HEK293 (cell line): ENCODE measurements around the gene CRMP1.

Experiments used
- CTCF ChIA-PET: fragments of 350-600 bp; formaldehyde crosslinking; extraction: SDS; loops from one replicate; lab custom pipeline; 2021; ENCODE audit warnings: antibody characterized with exemption; lab: Yijun Ruan, JAX
- POLR2A ChIA-PET: fragments of 300-600 bp; formaldehyde crosslinking; extraction: SDS; loops from one replicate; lab custom pipeline; 2020; ENCODE audit warnings: antibody characterized with exemption, inconsistent platforms; lab: Yijun Ruan, JAX
- H3K27ac ChIP-seq: fragments of 200-500 bp; sonication (Bioruptor generic); 2 replicates; pipeline ENCODE4 v1.5.1; 2014; ENCODE audit warnings: low read depth, low read length, control low read depth, inconsistent platforms; ENCODE audit errors: extremely low read depth
- H3K36me3 ChIP-seq, 2 experiments: fragments of 200-500 bp in 1 of 2; sonication (Bioruptor generic) in 1 of 2; 1 replicate in 1 of 2; 2 replicates in 1 of 2; pipeline ENCODE4 v1.5.1; 2014 to 2017; ENCODE audit warnings: inconsistent platforms in 2 of 2, low read length in 2 of 2; ENCODE audit not compliant: control insufficient read depth in 2 of 2, insufficient read depth in 1 of 2
- H3K4me1 ChIP-seq: fragments of 200-500 bp; sonication (Bioruptor generic); 2 replicates; pipeline ENCODE4 v1.5.1; 2014; ENCODE audit warnings: mild to moderate bottlenecking, low read length, inconsistent platforms; ENCODE audit not compliant: control insufficient read depth, insufficient read depth
- H3K4me3 ChIP-seq: 2 replicates; pipeline ENCODE4 v1.5.1; 2011; ENCODE audit warnings: low read depth, mild to moderate bottlenecking, control low read depth, low read length, moderate library complexity
- H3K9me3 ChIP-seq: fragments of 200-500 bp; sonication (Bioruptor generic); 2 replicates; pipeline ENCODE4 v1.5.1; 2014; ENCODE audit warnings: low read depth, low read length, inconsistent platforms; ENCODE audit not compliant: control insufficient read depth, insufficient read depth
- ATF2 ChIP-seq: fragments of 450-650 bp; formaldehyde crosslinking; IDR thresholded peaks from 2 replicates; pipeline ENCODE4 v1.5.1; 2016; ENCODE audit warnings: missing biosample characterization, missing genetic modification characterization, low read depth
- HOXA7 ChIP-seq: sonication (generic); formaldehyde crosslinking; IDR thresholded peaks from 2 replicates; pipeline ENCODE4 v1.8.1; 2022; ENCODE audit warnings: missing genetic modification reagents, borderline replicate concordance
- KLF10 ChIP-seq: fragments of 450-650 bp; IDR thresholded peaks from 2 replicates; pipeline ENCODE4 v1.5.1; 2018; ENCODE audit warnings: missing biosample characterization, mild to moderate bottlenecking, missing genetic modification characterization
- KLF7 ChIP-seq: fragments of 450-650 bp; formaldehyde crosslinking; IDR thresholded peaks from 2 replicates; pipeline ENCODE4 v1.5.1; 2016; ENCODE audit warnings: missing biosample characterization, missing genetic modification characterization, borderline replicate concordance
- PATZ1 ChIP-seq: fragments of 450-650 bp; formaldehyde crosslinking; IDR thresholded peaks from 2 replicates; pipeline ENCODE4 v1.5.1; 2016; ENCODE audit warnings: missing biosample characterization, missing genetic modification characterization
- PRDM4 ChIP-seq: fragments of 450-650 bp; formaldehyde crosslinking; IDR thresholded peaks from 2 replicates; pipeline ENCODE4 v1.5.1; 2017; ENCODE audit warnings: missing biosample characterization, missing genetic modification characterization
- SP2 ChIP-seq: fragments of 450-650 bp; formaldehyde crosslinking; IDR thresholded peaks from 2 replicates; pipeline ENCODE4 v1.5.1; 2016; ENCODE audit warnings: missing biosample characterization, missing genetic modification characterization
- SP3 ChIP-seq: fragments of 450-650 bp; formaldehyde crosslinking; IDR thresholded peaks from 2 replicates; pipeline ENCODE4 v1.5.1; 2016; ENCODE audit warnings: missing biosample characterization, missing genetic modification characterization
- TSHZ1 ChIP-seq: fragments of 450-650 bp; formaldehyde crosslinking; IDR thresholded peaks from 2 replicates; pipeline ENCODE4 v1.5.1; 2016; ENCODE audit warnings: missing biosample characterization, missing genetic modification characterization, borderline replicate concordance
- YY1 ChIP-seq: fragments of 450-650 bp; formaldehyde crosslinking; IDR thresholded peaks from 2 replicates; pipeline ENCODE4 v1.5.1; 2018; ENCODE audit warnings: missing biosample characterization, missing genetic modification characterization
- ZIC2 ChIP-seq: fragments of 450-650 bp; formaldehyde crosslinking; IDR thresholded peaks from 2 replicates; pipeline ENCODE4 v1.5.1; 2016; ENCODE audit warnings: missing biosample characterization, missing genetic modification characterization
- ZNF19 ChIP-seq: fragments of 450-650 bp; formaldehyde crosslinking; IDR thresholded peaks from 2 replicates; pipeline ENCODE4; 2016; ENCODE audit warnings: missing biosample characterization, missing genetic modification characterization, low read depth
- ZNF274 ChIP-seq, 2 experiments: fragments of 200-500 bp in 1 of 2; fragments of 450-650 bp in 1 of 2; sonication (Bioruptor generic) in 1 of 2; formaldehyde crosslinking in 1 of 2; IDR thresholded peaks; 2 replicates each; pipeline versions ENCODE4 v1.5.1 to v1.6.1; 2014 to 2016; ENCODE audit warnings: borderline replicate concordance in 1 of 2, inconsistent platforms in 1 of 2, low read length in 1 of 2, missing biosample characterization in 1 of 2, missing genetic modification characterization in 1 of 2
- ZNF280D ChIP-seq: fragments of 450-650 bp; formaldehyde crosslinking; IDR thresholded peaks from 2 replicates; pipeline ENCODE4 v1.5.1; 2016; ENCODE audit warnings: missing biosample characterization, missing genetic modification characterization
- ZNF354C ChIP-seq: fragments of 450-650 bp; formaldehyde crosslinking; IDR thresholded peaks from 2 replicates; pipeline ENCODE4 v1.5.1; 2016; ENCODE audit warnings: missing biosample characterization, missing genetic modification characterization, low read depth, borderline replicate concordance
- ZNF529 ChIP-seq: fragments of 450-650 bp; formaldehyde crosslinking; IDR thresholded peaks from 2 replicates; pipeline ENCODE4 v1.5.1; 2017; ENCODE audit warnings: missing genetic modification characterization, missing biosample characterization; ENCODE audit not compliant: insufficient replicate concordance
- ZNF560 ChIP-seq: fragments of 450-650 bp; formaldehyde crosslinking; IDR thresholded peaks from 2 replicates; pipeline ENCODE4 v1.5.1; 2017; ENCODE audit warnings: missing biosample characterization, missing genetic modification characterization, borderline replicate concordance
- ZNF660 ChIP-seq: fragments of 450-650 bp; IDR thresholded peaks from 2 replicates; pipeline ENCODE4 v1.5.1; 2018; ENCODE audit warnings: missing biosample characterization, mild to moderate bottlenecking, missing genetic modification characterization
- ZNF76 ChIP-seq: fragments of 450-650 bp; formaldehyde crosslinking; IDR thresholded peaks from 2 replicates; pipeline ENCODE4; 2016; ENCODE audit warnings: low read depth, missing biosample characterization, missing genetic modification characterization, borderline replicate concordance
- ZNF830 ChIP-seq: fragments of 450-650 bp; IDR thresholded peaks from 2 replicates; pipeline ENCODE4 v1.5.0; 2018; ENCODE audit warnings: missing biosample characterization, missing genetic modification characterization, low read depth, mild to moderate bottlenecking, moderate library complexity

The CRMP1 gene

DNA sequence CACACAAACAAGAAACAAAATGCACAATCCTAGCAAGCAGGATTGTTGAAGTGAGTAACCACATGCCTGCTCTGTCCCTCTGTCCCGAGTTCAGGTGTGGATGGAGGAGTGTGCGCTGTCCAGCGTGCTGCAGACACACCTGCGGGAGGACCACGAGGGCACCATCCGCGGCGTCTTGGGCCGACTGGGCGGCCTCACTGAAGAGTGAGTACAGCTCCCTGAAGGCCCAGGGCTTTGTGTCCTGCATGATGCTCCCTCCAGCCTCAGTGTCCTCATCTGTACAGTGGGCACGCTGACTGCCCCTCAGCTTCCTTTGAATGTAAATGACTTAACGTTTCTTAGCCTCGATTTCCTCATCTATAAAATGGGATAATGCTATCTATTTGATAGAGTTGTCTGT is 99.4 kb downstream of the CRMP1 start (continued):
- TF ChIP-seq ATF2 (tag by site-specific recombination) (no peak), PATZ1 (tag by site-specific recombination) (no peak), ZNF529 (tag by site-specific recombination) (no peak), ZNF76 (tag by site-specific recombination) (no peak), ZNF560 (no peak)

GRCh38 chr4:5791654-5792053 is 101.2 kb downstream of the CRMP1 start:
- POLR2A ChIA-PET = no interaction called here
- no peak for TF ChIP-seq ZNF660 (tag by site-specific recombination)
- TF ChIP-seq KLF7 = no peak
- no peak for TF ChIP-seq HOXA7
- no peak for TF ChIP-seq SP2 (tag by site-specific recombination)
- TF ChIP-seq YY1 (tag by site-specific recombination) = no peak
- no peak for TF ChIP-seq SP3 (tag by site-specific recombination)
- TF ChIP-seq ZNF274 (IDR thresholded peaks at IDR 0.05; ENCODE audit: low read length) = no peak
- no peak for TF ChIP-seq ZNF274 (tag by site-specific recombination; IDR thresholded peaks at IDR 0.05; ENCODE audit: borderline replicate concordance)
- no peak for TF ChIP-seq ZNF830 (tag by site-specific recombination)
- no peak for TF ChIP-seq ZIC2 (tag by site-specific recombination)
- no peak for TF ChIP-seq KLF10 (tag by site-specific recombination)
- no peak for TF ChIP-seq ZNF19 (tag by site-specific recombination)
- no peak for TF ChIP-seq PRDM4 (tag by site-specific recombination)
- TF ChIP-seq ZNF280D (tag by site-specific recombination) = no peak
- no peak for TF ChIP-seq TSHZ1 (tag by site-specific recombination)
- TF ChIP-seq ZNF354C = no peak
- CTCF ChIA-PET = interaction anchor here (1.1 to 1.2 kb wide), 2 partner anchors 797 to 883 kb away, joined by 3 to 4 read pairs; no protein-coding TSS in a partner anchor

More at GRCh38 chr4:5791654-5792053, 101.2 kb downstream of the CRMP1 start:
- H3K4me1 ChIP-seq = no peaks in the 10 kb centered on the region
- H3K36me3 ChIP-seq = peaks cover 0 to 45% of the 10 kb centered on the region in 2 experiments; a peak in 2 of 3 replicates
- no peaks in the 10 kb centered on the region for H3K9me3 ChIP-seq
- H3K4me3 ChIP-seq = no peak overlapping the region
- H3K27ac ChIP-seq = no peak overlapping the region
